K562 treated with DMSO at 1 percent for 4 hours (cell line): Measurements from ENCODE around the gene SDC1. TPM values are rescaled to one million over a fixed set of nuclear protein-coding genes. Genes with fewer than 3 reads are reported as not detected.

Experiments
- total RNA-seq: library from RNA; unstranded; fragments of 300-600 nt; gene quantifications from 2 replicates; pipeline ENCODE4 v1.2.3, GENCODE V29; 2022; ENCODE audit not compliant: insufficient read depth

SDC1 gene
- total RNA-seq: 0.48 TPM in 1 of 2 replicates, not detected in the other

GRCh38 chr2:20224716-20225293, at the start of gene SDC1:
SDC1 (minus strand) TSS chr2:20225130; CDS start chr2:20224867, 263 bp downstream.

Other genes with a start within 250 kb of the SDC1 start
- gene WDR35, start 235.0 kb downstream of the SDC1 start, total RNA-seq: 0.37 and 1.1 TPM in 2 replicates
- not detected in 2 replicates for gene MATN3, start 212.5 kb downstream of the SDC1 start, total RNA-seq
- 74.9 and 85.8 TPM in 2 replicates for gene LAPTM4A, start 173.5 kb downstream of the SDC1 start, total RNA-seq
- 18.4 and 27.1 TPM in 2 replicates for gene PUM2, start 125.7 kb upstream of the SDC1 start, total RNA-seq
- gene RHOB, start 221.9 kb upstream of the SDC1 start, total RNA-seq: 3.7 and 6.4 TPM in 2 replicates